Measurements from ENCODE around the gene ZNF571. TPM values are rescaled to one million over a fixed set of nuclear protein-coding genes. Genes with fewer than 3 reads are reported as not detected.

Gene ZNF571
- 3.6 and 4.9 TPM in 2 replicates for total RNA-seq

DNA sequence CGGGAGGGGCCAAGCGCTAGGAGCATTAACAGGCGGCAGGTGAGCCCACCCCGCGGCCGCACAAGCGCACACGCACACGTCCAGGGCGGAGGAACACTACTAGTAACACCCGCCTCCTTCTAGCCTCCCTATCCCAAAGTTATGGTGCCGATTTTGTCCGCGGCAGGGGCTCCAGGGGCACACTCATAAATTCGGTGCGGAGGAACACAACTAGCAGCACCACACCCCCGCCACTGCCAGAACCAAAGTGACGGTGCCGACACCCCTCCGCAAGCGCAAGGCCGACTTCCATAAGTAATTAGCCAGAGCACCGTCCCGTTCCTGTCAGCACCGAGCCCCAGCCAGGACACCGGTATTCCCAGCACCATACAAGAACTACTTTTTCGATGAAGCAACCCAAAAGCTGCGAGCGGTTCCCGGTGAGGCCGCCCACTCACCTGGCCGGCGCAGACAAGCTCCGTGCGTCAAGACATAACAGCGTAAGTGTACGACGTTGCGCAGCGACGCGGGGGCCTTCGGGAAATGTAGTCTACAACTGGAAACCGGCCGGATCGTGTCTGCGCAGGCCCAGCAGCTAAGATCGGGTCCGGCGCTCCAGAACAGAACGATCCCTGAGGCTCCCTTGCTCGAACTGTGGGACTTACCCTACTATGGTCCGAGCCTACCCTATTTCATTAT, at the start of gene ZNF571, which contains the start of gene ZNF540:
ZNF571 (minus strand) TSS at position 489 of the 678 bp plus-strand sequence. CDS start 8,116 bp downstream, outside the sequence.
ZNF540 (plus strand) TSS at position 573 of the 678 bp plus-strand sequence. CDS start 3,572 bp downstream, outside the sequence.

Other genes starting within 250 kb of the ZNF571 start
- gene ZNF527, start 223.7 kb downstream of the ZNF571 start, total RNA-seq = 2.3 and 2.4 TPM in 2 replicates
- 1.4 and 2.8 TPM in 2 replicates for gene ZNF569, start 127.3 kb downstream of the ZNF571 start, total RNA-seq
- 2.9 and 3.8 TPM in 2 replicates for gene ZNF570, start 125.4 kb downstream of the ZNF571 start, total RNA-seq
- 1.2 and 3.4 TPM in 2 replicates for gene ZNF793, start 87.9 kb downstream of the ZNF571 start, total RNA-seq
- gene ZNF540, start 84 bp upstream of the ZNF571 start, total RNA-seq = 0.48 TPM in 1 of 2 replicates, not detected in the other
- 13.7 and 17.5 TPM in 2 replicates for gene ZFP30, start 60.7 kb upstream of the ZNF571 start, total RNA-seq
- gene ZNF607, start 125.0 kb upstream of the ZNF571 start, total RNA-seq = 4.6 and 5.5 TPM in 2 replicates
- gene ZNF573, start 184.8 kb upstream of the ZNF571 start, total RNA-seq = 3.9 and 5.5 TPM in 2 replicates